ENCODE results near the gene PRPSAP1. TPM values are rescaled to one million over a fixed set of nuclear protein-coding genes. Genes with fewer than 3 reads are reported as not detected.
"Not testable (repeated sequence)": the region's sequence is repeated elsewhere in the genome, so short reads cannot be mapped to it uniquely, and the experiment has no call there.

The PRPSAP1 gene
- total RNA-seq, 1 experiment from 2014 or later: 47.8 TPM

GRCh38 chr17:76309461-76309860 is 44.3 kb downstream of the PRPSAP1 start:
- ChIA-PET POLR2A (ENCODE audit: unreplicated experiment) (no interaction called here), CTCF (interaction anchor here (0.7 kb wide), 1 partner anchor 55 kb away, joined by 4 read pairs; no protein-coding TSS in a partner anchor)
- Histone ChIP-seq H3K4me1 (ENCODE audit: insufficient read depth, low read length) (no peaks in the 10 kb centered on the region), H3K9ac (ENCODE audit: low read length) (no peak overlapping the region), H3K27me3 (ENCODE audit: low read length) (no peaks in the 10 kb centered on the region), H3K9me3 (ENCODE audit: low read length) (no peaks in the 10 kb centered on the region), H4K20me1 (ENCODE audit: low read length) (no peaks in the 10 kb centered on the region), H3F3A (ENCODE audit: low read length, unreplicated experiment) (no peaks in the 10 kb centered on the region), H3K4me3 (ENCODE audit: low read length) (no peak overlapping the region), H3K79me2 (ENCODE audit: low read length) (no peaks in the 10 kb centered on the region), H3K4me2 (ENCODE audit: low read length) (no peak overlapping the region), H2AFZ (ENCODE audit: low read length) (no peak overlapping the region), H3K36me3 (ENCODE audit: low read depth, low read length) (peaks cover 35% of the 10 kb centered on the region), H3K27ac (ENCODE audit: low read length) (no peak overlapping the region), H3K9me2 (replicated peaks; ENCODE audit: low read length) (no peaks in the 10 kb centered on the region)
- no peak for TF ChIP-seq EZH2phosphoT487 (IDR thresholded peaks at IDR 0.05; ENCODE audit: borderline replicate concordance, low read length)
- no peak for DNase-seq
- intact Hi-C loops (cut with micrococcal nuclease): no loop called here
- TSS peak; percentile 6 for BruUV-seq (replicated peaks)
- ATAC-seq: no peak

- no peaks in the 10 kb centered on the region for H3K9me3 ChIP-seq (ENCODE audit: low read length)
- DNase-seq: no peak
- no peaks in the 10 kb centered on the region for H3K79me2 ChIP-seq (ENCODE audit: low read length)
- no peak within 1 kb of the TSS for H3K9ac ChIP-seq (ENCODE audit: low read length)
- peaks cover 24% of the 10 kb centered on the region for H3K36me3 ChIP-seq (ENCODE audit: low read depth, low read length)
- H3F3A ChIP-seq (ENCODE audit: low read length, unreplicated experiment): no peaks in the 10 kb centered on the region
- H3K27ac ChIP-seq (ENCODE audit: low read length): no peak within 1 kb of the TSS
- 0 out of 2 replicates have a peak, but pooled peaks cover 3% of the 10 kb centered on the region for H3K4me1 ChIP-seq (ENCODE audit: insufficient read depth, low read length)
- BruUV-seq (replicated peaks): no TSS peak
- no peaks in the 10 kb centered on the region for H3K27me3 ChIP-seq (ENCODE audit: low read length)
- no peak within 1 kb of the TSS for H3K4me3 ChIP-seq (ENCODE audit: low read length)
- POLR2A ChIA-PET (ENCODE audit: unreplicated experiment): no interaction called here
- CTCF ChIA-PET: no interaction called here
- no peaks in the 10 kb centered on the region for H3K9me2 ChIP-seq (replicated peaks; ENCODE audit: low read length)
- no peaks in the 10 kb centered on the region for H4K20me1 ChIP-seq (ENCODE audit: low read length)
- intact Hi-C loops (cut with micrococcal nuclease): no loop called here
- no peak within 1 kb of the TSS for H3K4me2 ChIP-seq (ENCODE audit: low read length)
- TF ChIP-seq CTCF (conservative IDR thresholded peaks at IDR 0.05; ENCODE audit: low read depth, low read length): no peak
- no peak for ATAC-seq
- no peak within 1 kb of the TSS for H2AFZ ChIP-seq (ENCODE audit: low read length)
These were observed 45.8 kb downstream of the PRPSAP1 start, which contains the start of gene QRICH2 for GRCh38 chr17:76307966-76308338. QRICH2 (minus strand) TSS chr17:76308276; CDS start chr17:76307998, 278 bp downstream.

GRCh38 chr17:76307299-76307965 is 46.3 kb downstream of the PRPSAP1 start:
- no TSS peak for BruUV-seq (replicated peaks)
- intact Hi-C loops (cut with micrococcal nuclease): no loop called here
- no peak overlapping the region for H2AFZ ChIP-seq (ENCODE audit: low read length)
- no peak overlapping the region for H3K4me3 ChIP-seq (ENCODE audit: low read length)
- peaks cover 19% of the 10 kb centered on the region for H3K36me3 ChIP-seq (ENCODE audit: low read depth, low read length)
- H3F3A ChIP-seq (ENCODE audit: low read length, unreplicated experiment): no peaks in the 10 kb centered on the region
- 0 out of 2 replicates have a peak, but pooled peaks cover 7% of the 10 kb centered on the region for H3K4me1 ChIP-seq (ENCODE audit: insufficient read depth, low read length)
- no peaks in the 10 kb centered on the region for H3K27me3 ChIP-seq (ENCODE audit: low read length)
- no peak overlapping the region for H3K9ac ChIP-seq (ENCODE audit: low read length)
- no peaks in the 10 kb centered on the region for H4K20me1 ChIP-seq (ENCODE audit: low read length)
- H3K4me2 ChIP-seq (ENCODE audit: low read length): no peak overlapping the region
- ChIA-PET CTCF (no interaction called here), POLR2A (ENCODE audit: unreplicated experiment) (no interaction called here)
- H3K9me3 ChIP-seq (ENCODE audit: low read length): no peaks in the 10 kb centered on the region
- H3K9me2 ChIP-seq (replicated peaks; ENCODE audit: low read length): no peaks in the 10 kb centered on the region
- TF ChIP-seq EZH2phosphoT487 (IDR thresholded peaks at IDR 0.05; ENCODE audit: borderline replicate concordance, low read length) (no peak), EZH2 (IDR thresholded peaks at IDR 0.05; ENCODE audit: low read length, unreplicated experiment) (no peak), CTCF (conservative IDR thresholded peaks at IDR 0.05; ENCODE audit: low read depth, low read length) (no peak)
- no peak overlapping the region for H3K27ac ChIP-seq (ENCODE audit: low read length)
- no peaks in the 10 kb centered on the region for H3K79me2 ChIP-seq (ENCODE audit: low read length)
- no peak for DNase-seq
- no peak for ATAC-seq

GRCh38 chr17:76305135-76305454 is 48.6 kb downstream of the PRPSAP1 start:
- ATAC-seq; H3K4me1 ChIP-seq (ENCODE audit: insufficient read depth, low read length); POLR2A ChIA-PET (ENCODE audit: unreplicated experiment); BruUV-seq (replicated peaks); H3K36me3 ChIP-seq (ENCODE audit: low read depth, low read length); H3K27me3 ChIP-seq (ENCODE audit: low read length); H3F3A ChIP-seq (ENCODE audit: low read length, unreplicated experiment); H3K9me2 ChIP-seq (replicated peaks; ENCODE audit: low read length); H3K4me2 ChIP-seq (ENCODE audit: low read length); H4K20me1 ChIP-seq (ENCODE audit: low read length); H2AFZ ChIP-seq (ENCODE audit: low read length); H3K9ac ChIP-seq (ENCODE audit: low read length); DNase-seq; intact Hi-C loops (cut with micrococcal nuclease); H3K27ac ChIP-seq (ENCODE audit: low read length); H3K9me3 ChIP-seq (ENCODE audit: low read length); H3K79me2 ChIP-seq (ENCODE audit: low read length); H3K4me3 ChIP-seq (ENCODE audit: low read length): not testable (repeated sequence)
- CTCF ChIA-PET: interaction anchor here (0.9 kb wide), 1 partner anchor 47 kb away, joined by 3 read pairs; no protein-coding TSS in a partner anchor

Data from PC-3 (cell line).